MCF 10A (cell line): ENCODE data around the gene ASAP2. TPM values are rescaled to one million over a fixed set of nuclear protein-coding genes. Genes with fewer than 3 reads are reported as not detected.

ENCODE experiments used
- BruUV-seq: library from RNA; stranded (reverse); fragments of 400-500 nt; replicated peaks from 2 replicates; lab custom pipeline; 2021; lab: Mats Ljungman, UMichigan
- CTCF ChIA-PET: fragments of 300-600 bp; sonication (Branson Sonifier 250); formaldehyde crosslinking; extraction: SDS; loops from one replicate; lab custom pipeline; 2021; ENCODE audit warnings: antibody characterized with exemption, inconsistent platforms; lab: Yijun Ruan, JAX
- POLR2A ChIA-PET: fragments of 300-600, 350-650 bp; sonication (Branson Sonifier 250); formaldehyde crosslinking; extraction: SDS; loops from one replicate; lab custom pipeline; 2020; ENCODE audit warnings: antibody characterized with exemption, inconsistent platforms; lab: Yijun Ruan, JAX
- DNase-seq: peaks from one replicate; pipeline ENCODE4 v3.0.0-alpha.2; 2018; ENCODE audit not compliant: unreplicated experiment
- H3K27ac Mint-ChIP-seq: one replicate; pipeline ENCODE4 v1.8.0; 2022; ENCODE audit warnings: mild to moderate bottlenecking, low read depth, mixed read lengths; ENCODE audit not compliant: unreplicated experiment
- H3K27me3 Mint-ChIP-seq: one replicate; pipeline ENCODE4 v1.8.0; 2022; ENCODE audit warnings: mixed read lengths; ENCODE audit not compliant: insufficient read depth, unreplicated experiment
- H3K36me3 Mint-ChIP-seq: one replicate; pipeline ENCODE4 v1.8.0; 2022; ENCODE audit warnings: mild to moderate bottlenecking, moderate library complexity, mixed read lengths; ENCODE audit not compliant: insufficient read depth, unreplicated experiment
- H3K4me1 Mint-ChIP-seq: one replicate; pipeline ENCODE4 v1.8.0; 2022; ENCODE audit warnings: mixed read lengths; ENCODE audit not compliant: insufficient read depth, unreplicated experiment
- H3K4me3 Mint-ChIP-seq: one replicate; pipeline ENCODE4 v1.8.0; 2022; ENCODE audit warnings: mild to moderate bottlenecking, moderate library complexity, mixed read lengths; ENCODE audit not compliant: unreplicated experiment
- H3K9me3 Mint-ChIP-seq: one replicate; pipeline ENCODE4 v1.8.0; 2022; ENCODE audit warnings: mixed read lengths; ENCODE audit not compliant: unreplicated experiment
- intact Hi-C: fragments of 100-400 bp; cut with micrococcal nuclease; formaldehyde crosslinking; loops from 2 replicates; pipeline ENCODE4 v1.14.1; 2022
- total RNA-seq: library from RNA; stranded (reverse); gene quantifications from 2 replicates; pipeline ENCODE4 v1.2.3, GENCODE V29; 2022
- TF ChIP-seq, protein P1 (sequence below): fragments of 200-600 bp; IDR thresholded peaks from one replicate; pipeline ENCODE4 v1.8.0; 2022; ENCODE audit warnings: antibody characterized with exemption, mild to moderate bottlenecking; ENCODE audit not compliant: unreplicated experiment

Gene ASAP2
- total RNA-seq, 1 experiment from 2014 or later, result 80.8 TPM

- intact Hi-C loops, result no loop called here
- Mint-ChIP-seq H3K36me3 (peaks cover 2% of the 10 kb centered on the region), H3K27me3 (no peaks in the 10 kb centered on the region), H3K9me3 (no peaks in the 10 kb centered on the region), H3K4me3 (peak overlapping the region; percentile 35), H3K27ac (peak overlapping the region; percentile 88), H3K4me1 (peaks cover 40% of the 10 kb centered on the region)
- no peak for DNase-seq
- POLR2A ChIA-PET, result interaction anchor here (0.6 to 2.8 kb wide), 8 partner anchors 11 to 110 kb away, joined by 3 to 13 read pairs (median 6); no protein-coding TSS in a partner anchor
- TF ChIP-seq, protein P1, sequence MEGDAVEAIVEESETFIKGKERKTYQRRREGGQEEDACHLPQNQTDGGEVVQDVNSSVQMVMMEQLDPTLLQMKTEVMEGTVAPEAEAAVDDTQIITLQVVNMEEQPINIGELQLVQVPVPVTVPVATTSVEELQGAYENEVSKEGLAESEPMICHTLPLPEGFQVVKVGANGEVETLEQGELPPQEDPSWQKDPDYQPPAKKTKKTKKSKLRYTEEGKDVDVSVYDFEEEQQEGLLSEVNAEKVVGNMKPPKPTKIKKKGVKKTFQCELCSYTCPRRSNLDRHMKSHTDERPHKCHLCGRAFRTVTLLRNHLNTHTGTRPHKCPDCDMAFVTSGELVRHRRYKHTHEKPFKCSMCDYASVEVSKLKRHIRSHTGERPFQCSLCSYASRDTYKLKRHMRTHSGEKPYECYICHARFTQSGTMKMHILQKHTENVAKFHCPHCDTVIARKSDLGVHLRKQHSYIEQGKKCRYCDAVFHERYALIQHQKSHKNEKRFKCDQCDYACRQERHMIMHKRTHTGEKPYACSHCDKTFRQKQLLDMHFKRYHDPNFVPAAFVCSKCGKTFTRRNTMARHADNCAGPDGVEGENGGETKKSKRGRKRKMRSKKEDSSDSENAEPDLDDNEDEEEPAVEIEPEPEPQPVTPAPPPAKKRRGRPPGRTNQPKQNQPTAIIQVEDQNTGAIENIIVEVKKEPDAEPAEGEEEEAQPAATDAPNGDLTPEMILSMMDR, result no peak
- CTCF ChIA-PET, result interaction anchor here (0.6 to 2.8 kb wide), 9 partner anchors 11 to 74 kb away, joined by 3 to 10 read pairs (median 3); no protein-coding TSS in a partner anchor
- no TSS peak for BruUV-seq
Observed at GRCh38 chr2:9178110-9178903, 28.3 kb upstream of the ASAP2 start.

DNA sequence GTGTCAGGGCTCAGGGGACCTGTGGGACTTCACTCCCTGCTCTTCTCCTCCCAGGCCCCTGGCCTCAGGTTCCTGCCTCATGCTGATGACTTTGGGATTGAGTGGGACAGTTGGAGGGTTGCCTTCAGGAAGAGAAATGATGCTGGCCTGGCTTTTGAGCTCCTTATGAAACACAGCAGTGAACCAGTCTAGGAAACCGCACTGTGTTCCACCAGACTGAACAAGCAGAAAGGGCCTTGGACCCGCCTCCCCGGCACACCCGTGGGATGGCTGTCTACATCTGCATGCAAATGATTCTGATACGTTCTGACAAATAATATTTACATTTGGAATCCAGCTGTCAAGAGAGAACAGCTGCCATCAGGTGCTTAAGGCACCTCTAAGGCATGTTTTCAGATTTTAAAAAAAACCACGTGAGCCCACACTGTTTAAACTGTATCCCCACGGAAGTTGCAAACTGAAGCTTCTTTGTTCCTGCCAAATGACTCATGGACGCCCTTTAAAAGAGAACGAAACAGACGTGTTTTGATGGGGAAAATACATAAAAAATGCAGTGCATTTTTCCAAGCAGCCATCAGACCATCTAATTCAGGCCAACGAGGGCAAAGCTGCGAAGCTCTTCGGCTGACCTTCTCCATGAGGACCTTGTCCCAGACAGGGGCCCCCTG is 27.6 kb upstream of the ASAP2 start:
- CTCF ChIA-PET, result interaction anchor here (0.6 to 2.8 kb wide), 9 partner anchors 10 to 73 kb away, joined by 3 to 10 read pairs (median 3); no protein-coding TSS in a partner anchor
- Mint-ChIP-seq H3K4me1 (peaks cover 44% of the 10 kb centered on the region), H3K36me3 (peaks cover 7% of the 10 kb centered on the region), H3K27me3 (no peaks in the 10 kb centered on the region), H3K9me3 (no peaks in the 10 kb centered on the region), H3K27ac (peak overlapping the region; percentile 88), H3K4me3 (peak overlapping the region; percentile 35)
- peak; percentile 64 for DNase-seq
- POLR2A ChIA-PET, result interaction anchor here (0.6 to 2.8 kb wide), 13 partner anchors 11 to 109 kb away, joined by 3 to 13 read pairs (median 6); no protein-coding TSS in a partner anchor
- intact Hi-C loops, result no loop called here
- TF ChIP-seq, protein P1, result no peak
- BruUV-seq, result no TSS peak

DNA sequence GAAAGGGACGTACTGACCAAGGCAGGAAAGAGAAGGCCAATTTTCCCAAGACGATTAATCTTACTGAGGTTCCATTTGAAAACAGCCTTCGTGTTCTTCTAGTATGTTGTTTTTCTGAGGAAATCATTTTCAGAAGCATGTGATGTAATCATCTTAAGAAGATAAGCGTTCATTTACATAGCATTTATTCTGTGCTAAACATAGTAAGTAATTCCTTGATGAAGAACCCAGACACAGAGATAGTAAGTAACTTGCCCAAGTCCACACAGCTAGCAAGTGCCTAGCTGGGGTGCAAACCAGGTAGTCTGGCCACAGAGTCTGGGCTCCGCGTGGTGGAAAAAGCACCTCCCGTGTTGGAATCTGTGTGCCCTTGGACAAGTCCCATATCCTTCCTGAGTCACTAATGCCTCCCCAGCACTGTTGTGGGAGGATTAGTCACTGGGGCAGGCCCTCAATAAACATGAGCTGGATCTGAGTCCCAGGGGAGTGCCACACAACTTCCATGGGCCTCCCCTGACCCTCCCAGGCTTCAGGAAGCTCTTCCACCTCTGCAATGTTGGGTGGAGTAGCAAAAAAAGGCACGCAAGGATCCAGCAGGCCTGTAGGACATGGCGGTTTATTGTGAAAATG is 26.9 kb upstream of the ASAP2 start:
- Mint-ChIP-seq H3K36me3 (peaks cover 7% of the 10 kb centered on the region), H3K4me1 (peaks cover 43% of the 10 kb centered on the region), H3K27me3 (no peaks in the 10 kb centered on the region), H3K4me3 (peak overlapping the region; percentile 35), H3K9me3 (no peaks in the 10 kb centered on the region), H3K27ac (peak overlapping the region; percentile 88)
- TF ChIP-seq, protein P1, result no peak
- CTCF ChIA-PET, result interaction anchor here (1.0 to 2.8 kb wide), 5 partner anchors 10 to 38 kb away, joined by 3 to 10 read pairs (median 4); no protein-coding TSS in a partner anchor
- intact Hi-C loops, result no loop called here
- no TSS peak for BruUV-seq
- peak; percentile 94 for DNase-seq
- POLR2A ChIA-PET, result interaction anchor here (0.6 to 2.8 kb wide), 18 partner anchors 10 to 1574 kb away, joined by 3 to 13 read pairs (median 6); partner anchors contain the start of genes CPSF3 and ITGB1BP1
